GM23338 (cell line): ENCODE data around the gene USP35. TPM values are rescaled to one million over a fixed set of nuclear protein-coding genes. Genes with fewer than 3 reads are reported as not detected.

Experiments
- ATAC-seq: fragments of 200-7000 bp; cut with Tn5 transposase; 3 replicates; pipeline ENCODE4 v1.9.1; 2020
- DNase-seq: peaks from one replicate; pipeline ENCODE4 v3.0.0-alpha.2; 2015; ENCODE audit warnings: low spot score
- H2AFZ ChIP-seq: fragments of 200-600 bp; sonication (generic); 2 replicates; pipeline ENCODE4 v1.8.0; 2016; ENCODE audit warnings: antibody characterized with exemption, mild to moderate bottlenecking, moderate library complexity
- H3F3A ChIP-seq: fragments of 200-600 bp; sonication (generic); replicated peaks from 2 replicates; pipeline ENCODE4 v1.8.0; 2017; ENCODE audit warnings: antibody characterized with exemption, mixed run types, low read depth
- H3K27ac ChIP-seq: fragments of 200-600 bp; sonication (generic); 2 replicates; pipeline ENCODE4 v1.6.1; 2016; ENCODE audit warnings: low read depth
- H3K27me3 ChIP-seq: fragments of 200-600 bp; sonication (generic); 2 replicates; pipeline ENCODE4 v1.8.0; 2016; ENCODE audit warnings: mild to moderate bottlenecking, mixed run types, moderate library complexity; ENCODE audit not compliant: insufficient read depth
- H3K36me3 ChIP-seq: fragments of 200-600 bp; sonication (generic); 2 replicates; pipeline ENCODE4 v1.8.0; 2016; ENCODE audit warnings: mild to moderate bottlenecking; ENCODE audit not compliant: insufficient read depth
- H3K4me1 ChIP-seq: fragments of 200-600 bp; sonication (generic); 2 replicates; pipeline ENCODE4 v1.8.0; 2016; ENCODE audit warnings: mild to moderate bottlenecking, moderate library complexity; ENCODE audit not compliant: insufficient read depth
- H3K4me2 ChIP-seq: fragments of 200-600 bp; sonication (generic); 2 replicates; pipeline ENCODE4 v1.7.1; 2017; ENCODE audit warnings: mixed run types
- H3K4me3 ChIP-seq: fragments of 200-600 bp; sonication (generic); 2 replicates; pipeline ENCODE4 v1.6.1; 2016; ENCODE audit warnings: mixed run types
- H3K79me2 ChIP-seq: fragments of 200-600 bp; sonication (generic); replicated peaks from 2 replicates; pipeline ENCODE4 v1.8.0; 2017; ENCODE audit warnings: mild to moderate bottlenecking; ENCODE audit not compliant: insufficient read depth
- H3K9me2 ChIP-seq: fragments of 200-600 bp; sonication (generic); 2 replicates; pipeline ENCODE4 v1.8.0; 2017; ENCODE audit not compliant: insufficient read depth
- H4K20me1 ChIP-seq: fragments of 200-600 bp; sonication (generic); replicated peaks from 2 replicates; pipeline ENCODE4 v1.8.0; 2017; ENCODE audit warnings: mild to moderate bottlenecking; ENCODE audit not compliant: insufficient read depth
- H3K27ac Mint-ChIP-seq: 2 replicates; pipeline ENCODE4 v1.8.0; 2020; ENCODE audit warnings: inconsistent platforms, mild to moderate bottlenecking, moderate library complexity, mixed read lengths
- H3K27me3 Mint-ChIP-seq: 3 replicates; pipeline ENCODE4 v1.8.0; 2022; ENCODE audit warnings: low read depth, mild to moderate bottlenecking, moderate library complexity, mixed read lengths, inconsistent platforms; ENCODE audit not compliant: insufficient read depth, poor library complexity
- H3K36me3 Mint-ChIP-seq: 3 replicates; pipeline ENCODE4 v1.8.0; 2021; ENCODE audit warnings: low read depth, mild to moderate bottlenecking, inconsistent platforms, moderate library complexity, mixed read lengths
- H3K4me1 Mint-ChIP-seq: 3 replicates; pipeline ENCODE4 v1.8.0; 2020; ENCODE audit warnings: mild to moderate bottlenecking, inconsistent platforms, mixed read lengths
- H3K4me3 Mint-ChIP-seq: 3 replicates; pipeline ENCODE4 v1.8.0; 2021; ENCODE audit warnings: moderate library complexity, mild to moderate bottlenecking, inconsistent platforms, mixed read lengths
- H3K9me3 Mint-ChIP-seq: 3 replicates; pipeline ENCODE4 v1.8.0; 2020; ENCODE audit warnings: moderate library complexity, mild to moderate bottlenecking, inconsistent platforms, mixed read lengths
- CREB1 ChIP-seq: fragments of 250-450 bp; sonication (Bioruptor Pico); IDR thresholded peaks from 2 replicates; pipeline ENCODE4 v1.5.0; 2020; ENCODE audit warnings: low read depth, mild to moderate bottlenecking, moderate library complexity
- EZH2 ChIP-seq: fragments of 200-600 bp; sonication (generic); IDR thresholded peaks from one replicate; pipeline ENCODE4 v1.8.0; 2017; ENCODE audit warnings: antibody characterized with exemption, mild to moderate bottlenecking, low read depth; ENCODE audit not compliant: unreplicated experiment
- EZH2phosphoT487 ChIP-seq: fragments of 200-600 bp; sonication (generic); IDR thresholded peaks from one replicate; pipeline ENCODE4 v1.8.1; 2018; ENCODE audit warnings: antibody characterized with exemption; ENCODE audit not compliant: unreplicated experiment
- JUNB ChIP-seq: IDR thresholded peaks from one replicate; pipeline ENCODE4 v1.6.1; 2016; ENCODE audit warnings: antibody characterized with exemption; ENCODE audit not compliant: unreplicated experiment
- NANOG ChIP-seq: IDR thresholded peaks from 2 replicates; pipeline ENCODE4 v1.6.1; 2016; ENCODE audit warnings: antibody characterized with exemption, borderline replicate concordance
- POLR2AphosphoS5 ChIP-seq: IDR thresholded peaks from 2 replicates; pipeline ENCODE4 v1.6.1; 2016; ENCODE audit warnings: antibody characterized with exemption, low read depth
- STAT1 ChIP-seq: IDR thresholded peaks from one replicate; pipeline ENCODE4 v1.6.1; 2016; ENCODE audit warnings: antibody characterized with exemption; ENCODE audit not compliant: unreplicated experiment
- ZNF114 ChIP-seq: fragments of 250-450 bp; sonication (Bioruptor Pico); IDR thresholded peaks from 2 replicates; pipeline ENCODE4 v1.5.0; 2020; ENCODE audit warnings: mild to moderate bottlenecking, moderate library complexity
- ZNF331 ChIP-seq: fragments of 250-450 bp; sonication (Bioruptor Pico); IDR thresholded peaks from 2 replicates; pipeline ENCODE4 v1.5.0; 2020; ENCODE audit warnings: low read depth, mild to moderate bottlenecking, moderate library complexity
- polyA plus RNA-seq: library from polyadenylated mRNA; unstranded; fragments of >200 nt; fragmentation: Nextera tagmentation; extraction: Ambion mirVana; gene quantifications from 2 replicates; pipeline ENCODE4 v1.2.1, GENCODE V29; 2016
- total RNA-seq: library from RNA; depleted of rRNA; stranded (reverse); fragments of >200 nt; shearing (Covaris generic); gene quantifications from 2 replicates; pipeline ENCODE4 v1.2.3, GENCODE V29; 2014
- TF ChIP-seq, protein P1 (sequence below), 2 experiments: fragments of 200-600 bp in 1 of 2; sonication (generic) in 1 of 2; conservative IDR thresholded peaks; 2 replicates each; pipeline versions ENCODE4 v1.5.1 to v1.6.1; 2016 to 2017; ENCODE audit warnings: antibody characterized with exemption in 2 of 2, low read depth in 2 of 2, mild to moderate bottlenecking in 2 of 2, moderate library complexity in 1 of 2
- TF ChIP-seq, protein P2 (sequence below): IDR thresholded peaks from one replicate; pipeline ENCODE4 v1.6.1; 2018; ENCODE audit warnings: antibody characterized with exemption; ENCODE audit not compliant: unreplicated experiment
- TF ChIP-seq, protein P3 (sequence below): IDR thresholded peaks from 2 replicates; pipeline ENCODE4 v1.6.1; 2016; ENCODE audit warnings: antibody characterized with exemption
- TF ChIP-seq, protein P4 (sequence below): fragments of 250-450 bp; sonication (Bioruptor Pico); IDR thresholded peaks from 2 replicates; pipeline ENCODE4 v1.5.0; 2020; ENCODE audit warnings: mild to moderate bottlenecking, moderate library complexity

The USP35 gene
- total and polyA plus RNA-seq, 2 experiments from 2014 or later = 2.5 to 10.7 TPM

DNA sequence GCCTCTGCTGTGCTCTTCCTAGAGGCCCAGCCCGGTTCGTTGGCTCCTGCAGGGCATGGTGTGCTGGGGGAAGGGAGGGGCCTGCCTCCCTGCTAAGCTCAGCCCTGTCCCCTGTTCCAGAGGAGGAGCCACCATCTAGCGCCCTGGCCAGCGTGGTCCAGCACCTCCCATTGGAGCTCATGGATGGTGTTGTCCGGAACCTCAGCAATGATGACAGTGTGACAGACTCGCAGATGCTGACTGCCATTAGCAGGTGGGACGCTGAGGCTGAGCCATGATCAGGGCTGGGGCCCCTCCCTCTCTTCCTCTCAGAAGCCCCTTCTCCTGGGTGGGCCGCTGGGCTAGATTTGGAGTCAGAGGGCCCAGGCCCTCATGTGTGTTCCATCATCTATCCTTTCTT, 9.1 kb downstream of the USP35 start:
- H3K4me1 Mint-ChIP-seq = peaks cover 5% of the 10 kb centered on the region
- no peak; the same call in 2 of the 3 replicates for ATAC-seq
- H4K20me1 ChIP-seq = no peaks in the 10 kb centered on the region

More for the DNA sequence above, 9.1 kb downstream of the USP35 start:
- H3K27me3 Mint-ChIP-seq = peaks cover 8% of the 10 kb centered on the region
- Histone ChIP-seq H3K4me2 (no peak overlapping the region), H3K27ac (no peak overlapping the region), H3K4me1 (no peaks in the 10 kb centered on the region), H3K79me2 (no peaks in the 10 kb centered on the region), H2AFZ (no peak overlapping the region), H3K9me2 (no peaks in the 10 kb centered on the region), H3F3A (no peaks in the 10 kb centered on the region), H3K27me3 (no peaks in the 10 kb centered on the region), H3K36me3 (no peaks in the 10 kb centered on the region), H3K4me3 (no peak overlapping the region)
- no peaks in the 10 kb centered on the region for H3K9me3 Mint-ChIP-seq
- no peak overlapping the region for H3K27ac Mint-ChIP-seq
- peaks cover 8% of the 10 kb centered on the region; the same call in 2 of the 3 replicates for H3K36me3 Mint-ChIP-seq
- no peak for DNase-seq
- H3K4me3 Mint-ChIP-seq = no peak overlapping the region
- TF ChIP-seq, protein P1, sequence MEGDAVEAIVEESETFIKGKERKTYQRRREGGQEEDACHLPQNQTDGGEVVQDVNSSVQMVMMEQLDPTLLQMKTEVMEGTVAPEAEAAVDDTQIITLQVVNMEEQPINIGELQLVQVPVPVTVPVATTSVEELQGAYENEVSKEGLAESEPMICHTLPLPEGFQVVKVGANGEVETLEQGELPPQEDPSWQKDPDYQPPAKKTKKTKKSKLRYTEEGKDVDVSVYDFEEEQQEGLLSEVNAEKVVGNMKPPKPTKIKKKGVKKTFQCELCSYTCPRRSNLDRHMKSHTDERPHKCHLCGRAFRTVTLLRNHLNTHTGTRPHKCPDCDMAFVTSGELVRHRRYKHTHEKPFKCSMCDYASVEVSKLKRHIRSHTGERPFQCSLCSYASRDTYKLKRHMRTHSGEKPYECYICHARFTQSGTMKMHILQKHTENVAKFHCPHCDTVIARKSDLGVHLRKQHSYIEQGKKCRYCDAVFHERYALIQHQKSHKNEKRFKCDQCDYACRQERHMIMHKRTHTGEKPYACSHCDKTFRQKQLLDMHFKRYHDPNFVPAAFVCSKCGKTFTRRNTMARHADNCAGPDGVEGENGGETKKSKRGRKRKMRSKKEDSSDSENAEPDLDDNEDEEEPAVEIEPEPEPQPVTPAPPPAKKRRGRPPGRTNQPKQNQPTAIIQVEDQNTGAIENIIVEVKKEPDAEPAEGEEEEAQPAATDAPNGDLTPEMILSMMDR (conservative IDR thresholded peaks at IDR 0.05; ENCODE audit: low read depth in 2 of 2) = no peak
- TF ChIP-seq EZH2phosphoT487 = no peak
- no peak for TF ChIP-seq POLR2AphosphoS5
- no peak for TF ChIP-seq EZH2
- TF ChIP-seq, protein P2, sequence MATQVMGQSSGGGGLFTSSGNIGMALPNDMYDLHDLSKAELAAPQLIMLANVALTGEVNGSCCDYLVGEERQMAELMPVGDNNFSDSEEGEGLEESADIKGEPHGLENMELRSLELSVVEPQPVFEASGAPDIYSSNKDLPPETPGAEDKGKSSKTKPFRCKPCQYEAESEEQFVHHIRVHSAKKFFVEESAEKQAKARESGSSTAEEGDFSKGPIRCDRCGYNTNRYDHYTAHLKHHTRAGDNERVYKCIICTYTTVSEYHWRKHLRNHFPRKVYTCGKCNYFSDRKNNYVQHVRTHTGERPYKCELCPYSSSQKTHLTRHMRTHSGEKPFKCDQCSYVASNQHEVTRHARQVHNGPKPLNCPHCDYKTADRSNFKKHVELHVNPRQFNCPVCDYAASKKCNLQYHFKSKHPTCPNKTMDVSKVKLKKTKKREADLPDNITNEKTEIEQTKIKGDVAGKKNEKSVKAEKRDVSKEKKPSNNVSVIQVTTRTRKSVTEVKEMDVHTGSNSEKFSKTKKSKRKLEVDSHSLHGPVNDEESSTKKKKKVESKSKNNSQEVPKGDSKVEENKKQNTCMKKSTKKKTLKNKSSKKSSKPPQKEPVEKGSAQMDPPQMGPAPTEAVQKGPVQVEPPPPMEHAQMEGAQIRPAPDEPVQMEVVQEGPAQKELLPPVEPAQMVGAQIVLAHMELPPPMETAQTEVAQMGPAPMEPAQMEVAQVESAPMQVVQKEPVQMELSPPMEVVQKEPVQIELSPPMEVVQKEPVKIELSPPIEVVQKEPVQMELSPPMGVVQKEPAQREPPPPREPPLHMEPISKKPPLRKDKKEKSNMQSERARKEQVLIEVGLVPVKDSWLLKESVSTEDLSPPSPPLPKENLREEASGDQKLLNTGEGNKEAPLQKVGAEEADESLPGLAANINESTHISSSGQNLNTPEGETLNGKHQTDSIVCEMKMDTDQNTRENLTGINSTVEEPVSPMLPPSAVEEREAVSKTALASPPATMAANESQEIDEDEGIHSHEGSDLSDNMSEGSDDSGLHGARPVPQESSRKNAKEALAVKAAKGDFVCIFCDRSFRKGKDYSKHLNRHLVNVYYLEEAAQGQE = no peak
- no peak for TF ChIP-seq ZNF331 (CRISPR knock-in tag)
- no peak for TF ChIP-seq NANOG
- TF ChIP-seq, protein P3, sequence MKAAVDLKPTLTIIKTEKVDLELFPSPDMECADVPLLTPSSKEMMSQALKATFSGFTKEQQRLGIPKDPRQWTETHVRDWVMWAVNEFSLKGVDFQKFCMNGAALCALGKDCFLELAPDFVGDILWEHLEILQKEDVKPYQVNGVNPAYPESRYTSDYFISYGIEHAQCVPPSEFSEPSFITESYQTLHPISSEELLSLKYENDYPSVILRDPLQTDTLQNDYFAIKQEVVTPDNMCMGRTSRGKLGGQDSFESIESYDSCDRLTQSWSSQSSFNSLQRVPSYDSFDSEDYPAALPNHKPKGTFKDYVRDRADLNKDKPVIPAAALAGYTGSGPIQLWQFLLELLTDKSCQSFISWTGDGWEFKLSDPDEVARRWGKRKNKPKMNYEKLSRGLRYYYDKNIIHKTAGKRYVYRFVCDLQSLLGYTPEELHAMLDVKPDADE = no peak
- TF ChIP-seq ZNF114 (CRISPR knock-in tag) = no peak
- TF ChIP-seq CREB1 (CRISPR knock-in tag) = no peak
- no peak for TF ChIP-seq STAT1
- TF ChIP-seq, protein P4, sequence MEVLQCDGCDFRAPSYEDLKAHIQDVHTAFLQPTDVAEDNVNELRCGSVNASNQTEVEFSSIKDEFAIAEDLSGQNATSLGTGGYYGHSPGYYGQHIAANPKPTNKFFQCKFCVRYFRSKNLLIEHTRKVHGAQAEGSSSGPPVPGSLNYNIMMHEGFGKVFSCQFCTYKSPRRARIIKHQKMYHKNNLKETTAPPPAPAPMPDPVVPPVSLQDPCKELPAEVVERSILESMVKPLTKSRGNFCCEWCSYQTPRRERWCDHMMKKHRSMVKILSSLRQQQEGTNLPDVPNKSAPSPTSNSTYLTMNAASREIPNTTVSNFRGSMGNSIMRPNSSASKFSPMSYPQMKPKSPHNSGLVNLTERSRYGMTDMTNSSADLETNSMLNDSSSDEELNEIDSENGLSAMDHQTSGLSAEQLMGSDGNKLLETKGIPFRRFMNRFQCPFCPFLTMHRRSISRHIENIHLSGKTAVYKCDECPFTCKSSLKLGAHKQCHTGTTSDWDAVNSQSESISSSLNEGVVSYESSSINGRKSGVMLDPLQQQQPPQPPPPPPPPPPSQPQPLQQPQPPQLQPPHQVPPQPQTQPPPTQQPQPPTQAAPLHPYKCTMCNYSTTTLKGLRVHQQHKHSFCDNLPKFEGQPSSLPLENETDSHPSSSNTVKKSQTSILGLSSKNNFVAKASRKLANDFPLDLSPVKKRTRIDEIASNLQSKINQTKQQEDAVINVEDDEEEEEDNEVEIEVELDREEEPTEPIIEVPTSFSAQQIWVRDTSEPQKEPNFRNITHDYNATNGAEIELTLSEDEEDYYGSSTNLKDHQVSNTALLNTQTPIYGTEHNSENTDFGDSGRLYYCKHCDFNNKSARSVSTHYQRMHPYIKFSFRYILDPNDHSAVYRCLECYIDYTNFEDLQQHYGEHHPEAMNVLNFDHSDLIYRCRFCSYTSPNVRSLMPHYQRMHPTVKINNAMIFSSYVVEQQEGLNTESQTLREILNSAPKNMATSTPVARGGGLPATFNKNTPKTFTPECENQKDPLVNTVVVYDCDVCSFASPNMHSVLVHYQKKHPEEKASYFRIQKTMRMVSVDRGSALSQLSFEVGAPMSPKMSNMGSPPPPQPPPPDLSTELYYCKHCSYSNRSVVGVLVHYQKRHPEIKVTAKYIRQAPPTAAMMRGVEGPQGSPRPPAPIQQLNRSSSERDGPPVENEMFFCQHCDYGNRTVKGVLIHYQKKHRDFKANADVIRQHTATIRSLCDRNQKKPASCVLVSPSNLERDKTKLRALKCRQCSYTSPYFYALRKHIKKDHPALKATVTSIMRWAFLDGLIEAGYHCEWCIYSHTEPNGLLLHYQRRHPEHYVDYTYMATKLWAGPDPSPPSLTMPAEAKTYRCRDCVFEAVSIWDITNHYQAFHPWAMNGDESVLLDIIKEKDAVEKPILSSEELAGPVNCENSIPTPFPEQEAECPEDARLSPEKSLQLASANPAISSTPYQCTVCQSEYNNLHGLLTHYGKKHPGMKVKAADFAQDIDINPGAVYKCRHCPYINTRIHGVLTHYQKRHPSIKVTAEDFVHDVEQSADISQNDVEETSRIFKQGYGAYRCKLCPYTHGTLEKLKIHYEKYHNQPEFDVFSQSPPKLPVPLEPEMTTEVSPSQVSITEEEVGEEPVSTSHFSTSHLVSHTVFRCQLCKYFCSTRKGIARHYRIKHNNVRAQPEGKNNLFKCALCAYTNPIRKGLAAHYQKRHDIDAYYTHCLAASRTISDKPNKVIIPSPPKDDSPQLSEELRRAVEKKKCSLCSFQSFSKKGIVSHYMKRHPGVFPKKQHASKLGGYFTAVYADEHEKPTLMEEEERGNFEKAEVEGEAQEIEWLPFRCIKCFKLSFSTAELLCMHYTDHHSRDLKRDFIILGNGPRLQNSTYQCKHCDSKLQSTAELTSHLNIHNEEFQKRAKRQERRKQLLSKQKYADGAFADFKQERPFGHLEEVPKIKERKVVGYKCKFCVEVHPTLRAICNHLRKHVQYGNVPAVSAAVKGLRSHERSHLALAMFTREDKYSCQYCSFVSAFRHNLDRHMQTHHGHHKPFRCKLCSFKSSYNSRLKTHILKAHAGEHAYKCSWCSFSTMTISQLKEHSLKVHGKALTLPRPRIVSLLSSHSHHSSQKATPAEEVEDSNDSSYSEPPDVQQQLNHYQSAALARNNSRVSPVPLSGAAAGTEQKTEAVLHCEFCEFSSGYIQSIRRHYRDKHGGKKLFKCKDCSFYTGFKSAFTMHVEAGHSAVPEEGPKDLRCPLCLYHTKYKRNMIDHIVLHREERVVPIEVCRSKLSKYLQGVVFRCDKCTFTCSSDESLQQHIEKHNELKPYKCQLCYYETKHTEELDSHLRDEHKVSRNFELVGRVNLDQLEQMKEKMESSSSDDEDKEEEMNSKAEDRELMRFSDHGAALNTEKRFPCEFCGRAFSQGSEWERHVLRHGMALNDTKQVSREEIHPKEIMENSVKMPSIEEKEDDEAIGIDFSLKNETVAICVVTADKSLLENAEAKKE (CRISPR knock-in tag) = no peak
- no peak for TF ChIP-seq JUNB
